ENCODE data around the gene RPP25L. TPM values are rescaled to one million over a fixed set of nuclear protein-coding genes. Genes with fewer than 3 reads are reported as not detected.

RPP25L gene
- total RNA-seq, 5 donors from 2014 or later (not counting 1 experiment from before 2014, with no cell fraction given) = 9.3 to 28.6 (median 22.5) TPM

- no peaks in the 10 kb centered on the region for H3K9me3 Mint-ChIP-seq
- H3K27me3 Mint-ChIP-seq = peaks cover 40 to 54% of the 10 kb centered on the region in 2 donors
- H3K27ac Mint-ChIP-seq = no peak overlapping the region
- H3K36me3 ChIP-seq (ENCODE audit: control insufficient read depth in 2 of 2, extremely low read depth in 1 of 2, insufficient read depth in 1 of 2, low read length in 1 of 2) = no peaks in the 10 kb centered on the region
- no peaks in the 10 kb centered on the region for H3K9me3 ChIP-seq
- no peaks in the 10 kb centered on the region for H3K4me1 Mint-ChIP-seq
- ATAC-seq (replicated peaks in 1 of 4) (no peak), DNase-seq (no peak)
- POLR2A ChIA-PET = no interaction called here
- H3K27ac ChIP-seq (ENCODE audit: low read length) = no peak overlapping the region
- no peaks in the 10 kb centered on the region for H3K36me3 Mint-ChIP-seq
- WGBS (ENCODE audit: insufficient coverage) = 83% methylated on average over 3 of the region's 6 CpGs
- no peaks in the 10 kb centered on the region for H3K4me1 ChIP-seq (ENCODE audit: control insufficient read depth in 1 of 2, extremely low read depth in 1 of 2, insufficient read depth in 2 of 2, low read length in 2 of 2)
- H3K4me3 Mint-ChIP-seq = no peak overlapping the region
- H3K27me3 ChIP-seq (replicated peaks in 1 of 2; ENCODE audit: control insufficient read depth in 2 of 2, extremely low read depth in 1 of 2, insufficient read depth in 2 of 2, low read length in 1 of 2) = peaks cover 0 to 59% of the 10 kb centered on the region in 2 experiments
- H3K4me3 ChIP-seq (ENCODE audit: control insufficient read depth in 1 of 2, extremely low read depth in 1 of 2, low read length in 1 of 2) = no peak overlapping the region
- CTCF ChIA-PET = no interaction called here
These were observed 44.9 kb downstream of the RPP25L start for GRCh38 chr9:34566972-34567371.

- peaks cover 40 to 59% of the 10 kb centered on the region in 2 donors for H3K27me3 Mint-ChIP-seq
- 46% methylated on average over 4 of the region's 8 CpGs for WGBS (ENCODE audit: insufficient coverage)
- H3K27ac Mint-ChIP-seq = no peak overlapping the region
- H3K4me3 ChIP-seq (ENCODE audit: control insufficient read depth in 1 of 2, extremely low read depth in 1 of 2, low read length in 1 of 2) = no peak overlapping the region
- no peaks in the 10 kb centered on the region for H3K9me3 ChIP-seq
- no peaks in the 10 kb centered on the region for H3K36me3 ChIP-seq (ENCODE audit: control insufficient read depth in 2 of 2, extremely low read depth in 1 of 2, insufficient read depth in 1 of 2, low read length in 1 of 2)
- H3K36me3 Mint-ChIP-seq = no peaks in the 10 kb centered on the region
- peaks cover 0 to 57% of the 10 kb centered on the region in 2 experiments for H3K27me3 ChIP-seq (replicated peaks in 1 of 2; ENCODE audit: control insufficient read depth in 2 of 2, extremely low read depth in 1 of 2, insufficient read depth in 2 of 2, low read length in 1 of 2)
- no peak for DNase-seq
- ChIA-PET CTCF (no interaction called here), POLR2A (no interaction called here)
- H3K4me1 Mint-ChIP-seq = no peaks in the 10 kb centered on the region
- H3K4me3 Mint-ChIP-seq = no peak overlapping the region
- H3K4me1 ChIP-seq (ENCODE audit: control insufficient read depth in 1 of 2, extremely low read depth in 1 of 2, insufficient read depth in 2 of 2, low read length in 2 of 2) = no peaks in the 10 kb centered on the region
- peaks cover 0 to 3% (median 0%) of the 10 kb centered on the region in 3 donors for H3K9me3 Mint-ChIP-seq
- ATAC-seq (replicated peaks in 1 of 4) = no peak
- no peak overlapping the region for H3K27ac ChIP-seq (ENCODE audit: low read length)
These were observed 45.6 kb downstream of the RPP25L start for GRCh38 chr9:34566322-34566721.

GRCh38 chr9:34565856-34566255 is 46.0 kb downstream of the RPP25L start:
- ChIA-PET POLR2A (no interaction called here), CTCF (no interaction called here)
- Mint-ChIP-seq H3K4me3 (no peak overlapping the region), H3K9me3 (peaks cover 0 to 3% (median 0%) of the 10 kb centered on the region in 3 donors), H3K27me3 (peaks cover 36 to 59% of the 10 kb centered on the region in 2 donors), H3K36me3 (no peaks in the 10 kb centered on the region), H3K27ac (no peak overlapping the region), H3K4me1 (no peaks in the 10 kb centered on the region)
- Histone ChIP-seq H3K4me1 (ENCODE audit: control insufficient read depth in 1 of 2, extremely low read depth in 1 of 2, insufficient read depth in 2 of 2, low read length in 2 of 2) (no peaks in the 10 kb centered on the region), H3K4me3 (ENCODE audit: control insufficient read depth in 1 of 2, extremely low read depth in 1 of 2, low read length in 1 of 2) (no peak overlapping the region), H3K27me3 (replicated peaks in 1 of 2; ENCODE audit: control insufficient read depth in 2 of 2, extremely low read depth in 1 of 2, insufficient read depth in 2 of 2, low read length in 1 of 2) (peaks cover 0 to 53% of the 10 kb centered on the region in 2 experiments), H3K36me3 (ENCODE audit: control insufficient read depth in 2 of 2, extremely low read depth in 1 of 2, insufficient read depth in 1 of 2, low read length in 1 of 2) (no peaks in the 10 kb centered on the region), H3K9me3 (no peaks in the 10 kb centered on the region), H3K27ac (ENCODE audit: low read length) (no peak overlapping the region)
- WGBS (ENCODE audit: insufficient coverage) = 71% methylated on average over 3 of the region's 8 CpGs
- ATAC-seq (replicated peaks in 1 of 4) (no peak), DNase-seq (no peak)

GRCh38 chr9:34564617-34565016 is 47.3 kb downstream of the RPP25L start:
- Histone ChIP-seq H3K9me3 (no peaks in the 10 kb centered on the region), H3K36me3 (ENCODE audit: control insufficient read depth in 2 of 2, extremely low read depth in 1 of 2, insufficient read depth in 1 of 2, low read length in 1 of 2) (no peaks in the 10 kb centered on the region), H3K4me1 (ENCODE audit: control insufficient read depth in 1 of 2, extremely low read depth in 1 of 2, insufficient read depth in 2 of 2, low read length in 2 of 2) (no peaks in the 10 kb centered on the region), H3K27me3 (replicated peaks in 1 of 2; ENCODE audit: control insufficient read depth in 2 of 2, extremely low read depth in 1 of 2, insufficient read depth in 2 of 2, low read length in 1 of 2) (peaks cover 5 to 65% of the 10 kb centered on the region in 2 experiments), H3K4me3 (ENCODE audit: control insufficient read depth in 1 of 2, extremely low read depth in 1 of 2, low read length in 1 of 2) (no peak overlapping the region), H3K27ac (ENCODE audit: low read length) (no peak overlapping the region)
- H3K36me3 Mint-ChIP-seq = no peaks in the 10 kb centered on the region
- DNase-seq = no peak
- 86% methylated on average over 16 of the region's 16 CpGs for WGBS (ENCODE audit: insufficient coverage)
- H3K9me3 Mint-ChIP-seq = peaks cover 0 to 3% (median 0%) of the 10 kb centered on the region in 3 donors
- no peak overlapping the region for H3K27ac Mint-ChIP-seq
- no peaks in the 10 kb centered on the region for H3K4me1 Mint-ChIP-seq
- no peak for ATAC-seq (replicated peaks in 1 of 4)
- no peak overlapping the region for H3K4me3 Mint-ChIP-seq
- ChIA-PET POLR2A (no interaction called here), CTCF (no interaction called here)
- peaks cover 35 to 60% of the 10 kb centered on the region in 2 donors for H3K27me3 Mint-ChIP-seq

GRCh38 chr9:34563262-34563661 is 48.6 kb downstream of the RPP25L start:
- Mint-ChIP-seq H3K27ac (no peak overlapping the region), H3K36me3 (no peaks in the 10 kb centered on the region), H3K27me3 (peaks cover 31 to 66% of the 10 kb centered on the region in 2 donors), H3K4me1 (no peaks in the 10 kb centered on the region), H3K4me3 (no peak overlapping the region), H3K9me3 (peaks cover 0 to 3% (median 0%) of the 10 kb centered on the region in 3 donors)
- peaks cover 6 to 71% of the 10 kb centered on the region in 2 experiments for H3K27me3 ChIP-seq (replicated peaks in 1 of 2; ENCODE audit: control insufficient read depth in 2 of 2, extremely low read depth in 1 of 2, insufficient read depth in 2 of 2, low read length in 1 of 2)
- no peak overlapping the region for H3K27ac ChIP-seq (ENCODE audit: low read length)
- DNase-seq = no peak
- no peaks in the 10 kb centered on the region for H3K36me3 ChIP-seq (ENCODE audit: control insufficient read depth in 2 of 2, extremely low read depth in 1 of 2, insufficient read depth in 1 of 2, low read length in 1 of 2)
- H3K9me3 ChIP-seq = no peaks in the 10 kb centered on the region
- no peak for ATAC-seq (replicated peaks in 1 of 4)
- no peaks in the 10 kb centered on the region for H3K4me1 ChIP-seq (ENCODE audit: control insufficient read depth in 1 of 2, extremely low read depth in 1 of 2, insufficient read depth in 2 of 2, low read length in 2 of 2)
- H3K4me3 ChIP-seq (ENCODE audit: control insufficient read depth in 1 of 2, extremely low read depth in 1 of 2, low read length in 1 of 2) = no peak overlapping the region
- ChIA-PET CTCF (interaction anchor here in 1 of 2 donors (1.1 kb wide), 1 partner anchor 132 kb away, joined by 4 read pairs; no protein-coding TSS in a partner anchor), POLR2A (no interaction called here)
- WGBS (ENCODE audit: insufficient coverage) = 47% methylated on average over 5 of the region's 5 CpGs

GRCh38 chr9:34562135-34562745 is 49.7 kb downstream of the RPP25L start:
- H3K9me3 Mint-ChIP-seq = peaks cover 0 to 3% (median 0%) of the 10 kb centered on the region in 3 donors
- WGBS (ENCODE audit: insufficient coverage) = 78% methylated on average over 4 of the region's 7 CpGs
- Histone ChIP-seq H3K36me3 (ENCODE audit: control insufficient read depth in 2 of 2, extremely low read depth in 1 of 2, insufficient read depth in 1 of 2, low read length in 1 of 2) (no peaks in the 10 kb centered on the region), H3K4me1 (ENCODE audit: control insufficient read depth in 1 of 2, extremely low read depth in 1 of 2, insufficient read depth in 2 of 2, low read length in 2 of 2) (no peaks in the 10 kb centered on the region), H3K27me3 (replicated peaks in 1 of 2; ENCODE audit: control insufficient read depth in 2 of 2, extremely low read depth in 1 of 2, insufficient read depth in 2 of 2, low read length in 1 of 2) (peaks cover 6 to 74% of the 10 kb centered on the region in 2 experiments), H3K9me3 (no peaks in the 10 kb centered on the region), H3K27ac (ENCODE audit: low read length) (no peak overlapping the region), H3K4me3 (ENCODE audit: control insufficient read depth in 1 of 2, extremely low read depth in 1 of 2, low read length in 1 of 2) (no peak overlapping the region)
- ChIA-PET POLR2A (no interaction called here), CTCF (no interaction called here)
- ATAC-seq (replicated peaks in 1 of 4) = no peak
- DNase-seq = peak in 2 of 35 experiments; percentile 6 to 22
- H3K4me1 Mint-ChIP-seq = no peaks in the 10 kb centered on the region
- H3K4me3 Mint-ChIP-seq = no peak overlapping the region
- H3K36me3 Mint-ChIP-seq = no peaks in the 10 kb centered on the region
- H3K27ac Mint-ChIP-seq = no peak overlapping the region
- H3K27me3 Mint-ChIP-seq = peaks cover 36 to 70% of the 10 kb centered on the region in 2 donors

Data from T-cell (primary cell).